Daoy (cell line): ENCODE results near the gene SLC4A11. TPM values are rescaled to one million over a fixed set of nuclear protein-coding genes. Genes with fewer than 3 reads are reported as not detected.

ENCODE experiments used
- total RNA-seq: library from RNA; depleted of rRNA; stranded (reverse); fragments of >200 nt; shearing (Covaris generic); gene quantifications from 2 replicates; pipeline ENCODE4 v1.2.3, GENCODE V29; 2014; rRNA removed

The SLC4A11 gene
- total RNA-seq, 1 experiment from 2014 or later: 0.34 TPM

Other genes starting within 250 kb of the SLC4A11 start
- not detected in 2 replicates for gene GNRH2, start 195.6 kb downstream of the SLC4A11 start, total RNA-seq
- gene MRPS26, start 193.1 kb downstream of the SLC4A11 start, total RNA-seq: 98.0 and 109 TPM in 2 replicates
- not detected in 2 replicates for gene OXT, start 167.6 kb downstream of the SLC4A11 start, total RNA-seq
- gene AVP, start 154.5 kb downstream of the SLC4A11 start, total RNA-seq: not detected in 2 replicates
- gene FASTKD5, start 79.3 kb downstream of the SLC4A11 start, total RNA-seq: 16.9 and 18.8 TPM in 2 replicates
- gene UBOX5, start 79.3 kb downstream of the SLC4A11 start, total RNA-seq: 2.0 and 3.0 TPM in 2 replicates
- 1.1 and 3.2 TPM in 2 replicates for gene LZTS3, start 65.6 kb downstream of the SLC4A11 start, total RNA-seq
- 35.7 and 57.9 TPM in 2 replicates for gene DDRGK1, start 34.5 kb downstream of the SLC4A11 start, total RNA-seq
- 102 and 106 TPM in 2 replicates for gene ITPA, start 29.7 kb downstream of the SLC4A11 start, total RNA-seq
- 2.5 and 3.5 TPM in 2 replicates for gene DNAAF9, start 168.5 kb upstream of the SLC4A11 start, total RNA-seq
- gene ATRN, start 231.8 kb upstream of the SLC4A11 start, total RNA-seq: 8.7 and 11.1 TPM in 2 replicates